Measurements from ENCODE around the gene CASTOR2.
"Not testable (repeated sequence)": the region's sequence is repeated elsewhere in the genome, so short reads cannot be mapped to it uniquely, and the experiment has no call there.

CASTOR2 gene

DNA sequence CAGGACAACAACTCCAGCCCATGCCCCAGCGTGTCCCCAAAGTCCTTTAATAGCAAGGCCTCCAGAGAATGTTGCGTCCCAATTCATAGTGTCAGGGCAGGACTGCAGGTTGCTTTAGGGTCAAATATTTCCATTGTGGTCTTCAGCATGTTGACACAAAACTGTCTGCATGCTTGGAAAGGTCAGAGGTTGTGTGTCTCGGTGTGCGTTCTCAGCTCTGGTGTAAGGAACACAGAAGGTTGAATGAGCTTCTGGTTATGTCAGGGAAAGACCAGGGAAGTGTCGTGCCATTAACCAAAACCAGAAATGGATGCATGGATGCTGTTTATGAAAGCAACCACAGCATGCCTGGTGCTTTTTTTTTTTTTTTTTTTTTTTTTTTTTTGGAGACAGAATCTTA lies 31.9 kb downstream of the CASTOR2 start:
- not testable (repeated sequence) for DNase-seq

DNA sequence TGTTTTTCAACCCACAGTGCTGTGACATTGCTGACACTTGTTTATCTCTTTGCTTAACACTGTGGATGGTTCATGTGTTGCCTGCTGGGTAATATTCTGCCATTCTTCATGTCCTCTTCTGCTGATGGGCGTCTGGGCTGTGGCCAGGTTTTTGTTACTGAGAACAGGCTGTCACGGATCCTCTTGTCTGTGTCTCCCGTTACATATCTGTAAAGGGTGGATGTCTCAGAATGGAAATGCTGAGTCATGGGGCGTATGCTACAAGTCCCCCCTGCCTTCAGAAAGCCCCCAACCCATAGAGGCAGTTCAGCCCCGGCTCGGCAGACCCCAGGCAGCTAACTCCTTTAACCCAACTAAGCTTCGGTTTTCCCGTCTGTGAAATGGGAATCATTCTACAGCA lies 33.3 kb downstream of the CASTOR2 start:
- DNase-seq = not testable (repeated sequence)

DNA sequence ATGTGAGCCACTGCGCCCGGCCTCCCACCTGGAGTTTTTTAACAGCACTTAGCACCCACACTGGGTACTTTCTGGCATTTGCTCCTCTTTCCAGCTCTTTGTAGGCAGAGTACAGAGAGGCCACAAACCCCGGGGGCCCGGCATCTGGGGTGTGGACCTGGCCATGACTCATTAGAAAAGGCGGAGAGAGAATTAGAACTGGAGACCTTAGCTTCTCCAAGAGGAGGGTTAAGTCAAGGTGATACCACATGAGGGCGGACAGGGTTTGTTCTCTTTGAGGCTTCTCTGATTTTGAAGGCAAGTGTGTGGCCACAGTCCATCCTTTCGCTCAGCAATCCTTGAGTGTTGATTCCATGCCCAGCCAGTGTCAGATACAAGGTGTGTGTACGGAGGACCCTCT lies 36.9 kb downstream of the CASTOR2 start:
- DNase-seq = not testable (repeated sequence)

DNA sequence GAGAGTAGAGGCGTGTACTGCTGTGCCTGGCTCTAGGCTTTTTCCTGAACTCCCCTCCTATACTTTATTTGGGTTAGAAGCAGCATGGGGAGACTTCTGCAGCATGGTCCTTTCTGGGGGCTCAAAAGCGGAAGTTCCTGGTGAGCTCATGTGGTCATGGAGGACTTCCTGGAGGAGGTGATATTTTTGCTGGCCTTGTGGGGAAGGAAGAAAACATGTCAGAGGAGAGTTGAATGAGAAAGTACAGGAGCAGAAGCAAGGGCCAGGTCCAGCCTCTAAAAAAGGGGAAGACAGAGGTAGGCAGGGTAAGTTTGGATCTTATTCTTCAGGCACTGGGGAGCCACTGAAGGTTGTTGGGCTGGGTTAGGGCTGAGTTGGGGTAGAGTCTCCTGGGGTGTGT lies 45.5 kb downstream of the CASTOR2 start:
- no peak for DNase-seq

DNA sequence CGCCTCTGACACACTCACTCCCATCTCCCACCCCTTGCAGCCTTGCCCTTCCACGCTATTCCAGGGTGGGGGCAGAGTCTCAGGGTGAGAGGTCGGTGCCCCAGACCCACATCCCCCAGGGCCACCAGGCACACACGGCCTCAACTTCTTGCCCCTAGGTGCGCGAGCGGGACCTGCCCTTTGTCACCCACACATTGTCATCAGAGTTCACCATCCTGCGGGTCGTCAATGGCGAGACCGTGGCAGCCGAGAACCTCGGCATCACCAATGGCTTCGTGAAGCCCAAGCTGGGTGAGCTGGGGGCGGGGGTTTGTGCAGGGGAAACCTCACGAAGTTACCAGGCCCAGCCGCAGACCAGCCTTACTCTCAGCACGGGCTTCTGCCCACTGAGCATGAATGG lies 53.3 kb downstream of the CASTOR2 start:
- DNase-seq = no peak

DNA sequence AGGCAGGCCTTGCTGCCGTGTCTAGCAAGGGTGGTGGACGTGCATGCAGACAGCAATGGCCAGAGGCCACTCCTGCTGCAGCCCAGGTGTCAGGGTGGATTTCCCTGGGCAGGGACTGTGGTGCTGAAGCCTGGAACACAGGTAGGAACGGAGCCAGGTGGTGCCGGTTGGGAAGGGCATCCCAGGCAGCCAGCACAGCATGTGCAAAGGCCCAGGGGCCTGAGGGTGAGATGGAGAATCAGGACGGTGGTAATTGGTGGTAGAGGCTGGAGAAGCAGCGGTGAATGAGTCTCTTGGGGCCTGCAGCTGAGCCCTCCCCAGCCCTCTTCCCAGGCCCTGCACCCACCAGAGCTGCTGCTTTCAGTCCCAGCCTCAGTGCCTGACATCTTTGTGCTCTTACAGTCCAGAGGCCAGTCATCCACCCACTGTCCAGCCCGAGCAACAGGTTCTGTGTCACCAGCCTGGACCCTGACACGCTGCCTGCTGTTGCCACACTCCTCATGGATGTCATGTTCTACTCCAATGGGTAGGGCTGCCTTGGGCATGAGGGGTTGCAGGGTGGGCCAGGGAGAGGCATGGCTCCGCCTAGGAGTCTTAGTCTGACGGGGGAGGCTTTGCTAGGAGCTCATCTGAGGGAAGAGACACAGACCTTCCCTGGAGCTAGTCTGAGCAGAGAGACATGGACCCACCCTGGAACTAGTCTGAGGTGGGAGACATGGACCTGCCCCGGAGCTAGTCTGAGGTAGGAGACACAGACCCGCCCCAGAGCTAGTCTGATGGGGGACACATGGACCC lies 54.3 kb downstream of the CASTOR2 start:
- no peak for DNase-seq

DNA sequence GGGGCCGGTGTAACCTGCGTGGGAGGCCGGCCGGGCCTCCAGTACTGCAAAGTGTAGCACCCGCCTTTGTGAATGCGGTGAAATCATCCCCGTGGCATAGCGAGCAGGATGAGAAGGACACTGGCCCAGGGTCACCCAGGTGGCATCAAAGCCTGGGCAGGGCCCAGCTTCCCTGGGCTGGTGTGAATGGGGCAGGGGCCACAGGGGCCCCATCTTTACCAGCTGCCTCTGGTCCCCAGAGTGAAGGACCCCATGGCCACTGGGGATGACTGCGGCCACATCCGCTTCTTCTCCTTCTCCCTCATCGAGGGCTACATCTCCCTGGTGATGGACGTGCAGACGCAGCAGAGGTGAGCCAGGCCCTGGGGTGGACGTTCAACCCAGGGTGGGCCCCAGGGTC lies 55.3 kb downstream of the CASTOR2 start:
- DNase-seq = no peak

DNA sequence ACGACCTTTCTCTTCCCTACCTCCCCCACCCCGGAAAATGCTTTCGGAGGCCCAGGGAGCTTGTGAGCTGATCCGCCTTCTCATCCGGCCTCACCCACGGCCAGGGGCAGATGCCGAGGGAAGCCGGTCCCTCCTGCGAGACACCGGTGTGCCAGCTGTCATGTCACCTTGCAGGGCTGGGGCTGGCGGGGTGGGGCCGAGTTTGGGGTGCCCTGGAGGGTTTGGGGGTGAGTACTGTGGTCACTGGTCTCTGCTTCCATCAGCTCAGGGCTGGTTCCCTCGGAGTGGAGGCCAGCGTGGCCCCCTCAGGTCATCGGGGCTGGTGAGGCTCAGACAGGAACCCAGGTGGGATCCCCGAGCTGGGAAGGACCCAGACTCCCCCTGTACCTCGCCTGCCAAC lies 60.4 kb downstream of the CASTOR2 start:
- DNase-seq = no peak

DNA sequence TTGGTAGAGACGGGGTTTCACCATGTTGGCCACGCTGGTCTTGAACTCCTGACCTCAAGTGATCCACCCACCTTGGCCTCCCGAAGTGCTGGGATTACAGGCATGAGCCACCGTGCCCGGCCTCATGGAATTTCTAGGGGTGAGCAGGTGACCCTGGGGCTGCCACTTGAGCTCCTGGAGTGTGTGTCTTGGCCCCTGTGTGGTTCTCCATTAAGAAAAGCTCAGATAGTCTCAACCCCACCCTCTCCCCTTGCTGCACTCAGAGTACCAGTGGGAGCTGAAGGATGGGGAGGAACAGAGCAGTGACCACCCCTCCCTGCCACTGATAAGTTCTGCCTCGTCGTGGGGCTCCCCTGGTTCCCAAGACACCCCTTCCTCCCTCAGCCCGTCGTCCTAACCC lies 63.8 kb downstream of the CASTOR2 start:
- DNase-seq = no peak

DNA sequence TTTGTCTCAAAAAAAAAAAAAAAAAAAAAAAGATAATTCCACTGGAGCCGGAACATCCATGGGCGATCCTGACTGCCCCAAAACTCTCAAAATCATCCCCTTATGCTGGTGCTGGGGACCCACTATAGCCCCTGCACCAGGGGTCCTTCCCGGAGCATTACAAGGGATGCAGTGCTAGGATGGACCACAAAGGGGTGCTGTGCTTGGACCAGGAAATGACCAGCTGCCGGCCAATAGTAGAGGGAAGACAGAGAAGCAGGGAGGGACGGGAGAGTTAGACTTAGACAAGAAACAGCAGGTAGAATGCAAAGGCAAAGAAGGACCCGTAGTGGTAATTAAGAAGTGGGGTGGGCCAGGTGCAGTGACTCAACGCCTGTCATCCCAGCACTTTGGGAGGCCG lies 68.6 kb downstream of the CASTOR2 start:
- DNase-seq = no peak

DNA sequence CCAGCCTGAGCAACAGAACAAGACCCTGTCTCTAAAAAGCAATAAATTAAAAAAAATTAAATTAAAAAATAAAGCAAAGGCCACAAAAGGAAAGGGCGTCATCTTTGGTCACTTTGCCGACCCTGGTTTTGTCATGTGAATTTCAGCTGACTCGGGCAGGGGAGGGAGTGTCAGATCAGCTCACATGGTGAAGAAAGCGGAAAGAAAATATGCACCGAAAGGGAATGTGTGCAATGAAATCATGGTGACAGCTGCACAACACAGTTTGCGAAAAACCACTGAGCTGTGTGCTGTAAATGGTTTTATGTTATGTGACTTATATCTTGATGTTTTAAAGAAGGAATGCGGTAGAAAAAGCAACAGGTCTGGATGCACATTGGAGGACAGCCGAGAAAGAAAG lies 69.3 kb downstream of the CASTOR2 start:
- no peak for DNase-seq

DNA sequence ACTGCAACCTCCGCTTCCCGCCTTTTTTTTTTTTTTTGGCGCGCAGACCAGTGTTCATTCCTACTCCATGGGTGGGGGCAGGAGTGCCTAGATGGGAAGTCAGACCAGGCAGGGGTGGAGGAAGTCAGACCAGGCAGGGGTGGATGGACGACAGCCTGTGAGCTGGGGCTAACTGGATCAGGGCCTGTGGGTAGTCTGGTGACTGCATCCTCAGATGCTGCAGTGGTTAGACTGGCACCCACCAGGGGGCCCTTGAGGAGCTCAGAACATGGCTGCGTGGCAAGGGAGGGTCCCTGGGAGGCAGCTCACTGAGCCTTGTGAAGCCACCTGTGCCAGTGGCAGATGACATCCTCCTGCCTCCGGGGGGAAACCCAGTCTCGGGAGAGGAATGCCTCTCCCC lies 74.0 kb downstream of the CASTOR2 start:
- DNase-seq = no peak

DNA sequence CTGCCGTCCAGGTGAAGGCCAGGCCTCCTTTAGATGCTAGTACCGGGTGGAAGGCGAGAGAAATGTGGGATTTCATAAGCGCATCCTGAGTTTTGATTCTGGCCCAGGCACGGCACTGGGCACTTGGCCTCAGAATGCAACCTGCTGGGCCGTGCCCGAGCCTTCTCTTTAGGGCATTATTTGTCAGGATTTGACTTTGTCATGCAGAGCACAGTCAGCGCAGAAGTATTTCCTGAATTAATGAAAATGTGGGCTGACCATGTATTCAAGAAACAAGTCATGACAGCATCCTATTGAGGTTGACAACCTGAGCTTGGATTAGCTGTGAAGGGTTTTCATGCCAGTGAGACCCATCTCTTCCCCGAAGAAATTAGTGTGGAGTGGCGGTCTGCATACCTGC lies 74.7 kb downstream of the CASTOR2 start:
- no peak for DNase-seq

DNA sequence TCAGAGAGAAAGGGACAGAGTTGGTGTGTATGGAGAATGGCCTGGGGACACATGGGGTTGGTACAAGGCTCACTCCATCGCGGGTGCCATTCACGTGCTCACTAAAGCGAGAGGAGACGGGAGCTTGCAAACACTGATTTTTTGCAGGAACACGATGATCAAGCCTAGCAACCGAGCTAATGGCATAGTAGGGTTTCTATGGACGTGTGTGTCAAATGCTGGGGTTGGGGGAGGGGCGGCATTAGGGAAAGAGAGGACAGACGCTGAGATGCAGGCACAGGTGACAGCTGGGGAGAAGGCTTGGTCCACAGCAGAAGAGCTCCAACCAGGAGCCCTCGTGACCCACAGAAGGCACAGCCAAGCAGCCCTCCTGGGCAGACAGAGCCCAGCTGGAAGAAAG lies 75.2 kb downstream of the CASTOR2 start:
- DNase-seq = no peak

DNA sequence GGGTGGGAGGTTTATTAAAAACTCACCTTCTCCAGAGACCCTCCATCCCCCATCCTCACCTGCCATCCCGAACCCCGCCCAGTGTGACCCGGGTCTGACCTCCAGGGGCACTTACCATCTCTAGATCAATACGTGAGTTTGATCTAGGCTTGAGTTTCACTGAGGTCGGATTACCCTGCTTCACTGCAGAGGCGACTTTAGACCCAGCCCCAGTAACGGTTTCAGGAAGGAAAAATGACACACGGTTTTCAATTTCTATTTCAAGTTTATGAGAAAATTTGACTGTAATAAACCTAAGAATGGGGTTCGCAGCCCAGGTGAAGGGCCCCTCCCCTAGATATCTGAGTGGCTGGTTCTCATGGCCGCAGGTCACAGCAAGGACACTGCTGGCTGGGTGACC lies 76.0 kb downstream of the CASTOR2 start:
- DNase-seq = no peak

DNA sequence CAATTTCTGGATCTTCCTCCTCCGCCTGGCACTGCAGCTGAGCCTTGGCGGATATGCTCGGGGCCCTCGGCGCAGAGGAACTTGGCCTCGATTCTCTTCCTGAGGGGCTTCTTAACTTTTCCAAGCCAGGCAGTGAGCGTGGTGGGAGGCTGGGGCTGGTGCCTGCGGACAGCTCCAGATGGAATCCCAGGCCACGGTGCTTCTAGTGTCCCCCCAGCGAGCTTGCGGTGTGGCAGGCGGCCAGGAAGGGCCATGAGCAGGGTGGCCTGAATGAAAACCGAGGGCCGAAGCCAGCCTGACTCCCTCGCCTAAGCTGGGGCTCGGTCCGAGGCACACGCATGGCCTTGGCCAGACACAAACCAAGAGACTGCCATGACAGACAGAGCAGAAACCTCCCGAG lies 77.8 kb downstream of the CASTOR2 start:
- DNase-seq = no peak

DNA sequence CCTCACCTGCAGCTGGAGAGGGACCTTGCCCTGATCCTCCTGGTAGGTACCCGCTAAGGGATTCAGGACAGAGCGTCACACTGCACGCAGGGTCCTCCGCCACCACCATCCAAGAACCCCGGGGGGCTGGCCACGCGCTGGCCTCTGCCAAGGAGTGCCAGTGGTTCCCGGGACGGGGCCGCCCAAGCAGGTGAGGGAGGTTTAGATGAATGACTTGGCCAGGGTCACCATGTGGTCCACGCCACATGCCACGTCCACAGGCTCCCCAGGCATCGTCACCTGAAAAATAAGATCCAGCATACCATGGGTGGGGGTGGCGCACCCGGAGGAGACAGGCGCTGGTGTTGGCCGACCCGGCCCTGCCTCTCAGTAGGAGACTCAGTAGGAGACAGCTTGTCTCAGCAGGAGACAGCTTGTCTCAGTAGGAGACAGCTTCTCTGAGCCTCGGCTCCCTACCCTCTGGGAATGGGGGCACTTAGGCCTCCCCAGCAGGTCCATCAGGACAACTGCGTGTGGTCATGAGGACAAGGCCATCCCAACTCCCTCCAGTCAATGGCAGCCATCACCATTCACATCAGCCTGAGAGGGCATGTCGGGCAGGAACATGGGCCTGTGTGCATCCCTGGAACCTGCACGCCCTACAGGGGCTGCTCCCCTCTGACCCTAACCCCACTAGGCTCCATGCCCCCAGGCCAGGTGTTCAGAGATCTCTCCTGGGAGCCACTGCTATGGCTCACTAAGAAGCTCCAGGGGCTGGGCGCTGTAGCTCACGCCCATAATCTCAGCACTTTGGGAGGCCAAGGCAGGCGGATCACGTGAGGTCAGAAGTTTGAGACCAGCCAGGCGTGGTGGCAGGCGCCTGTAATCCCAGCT lies 78.6 kb downstream of the CASTOR2 start:
- DNase-seq = no peak

DNA sequence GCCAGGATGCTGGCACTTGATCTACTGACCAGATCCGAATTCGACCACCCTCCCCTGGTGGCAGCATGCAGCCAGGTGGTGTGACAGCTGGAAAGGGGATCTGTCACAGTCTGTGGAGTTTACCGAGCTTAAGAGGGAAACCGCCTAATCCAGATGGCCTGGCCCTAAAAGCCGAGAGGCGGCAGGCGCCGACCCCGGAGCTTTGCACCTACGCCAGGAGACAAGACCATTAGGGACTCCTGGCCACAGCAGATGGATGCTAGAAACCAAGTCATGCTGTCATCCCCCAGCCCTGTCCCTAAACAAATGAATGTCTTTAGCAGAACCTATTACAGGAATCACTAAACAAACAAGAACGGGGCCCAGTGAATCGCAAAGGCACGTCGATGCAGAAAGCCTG lies 81.4 kb downstream of the CASTOR2 start:
- no peak for DNase-seq

DNA sequence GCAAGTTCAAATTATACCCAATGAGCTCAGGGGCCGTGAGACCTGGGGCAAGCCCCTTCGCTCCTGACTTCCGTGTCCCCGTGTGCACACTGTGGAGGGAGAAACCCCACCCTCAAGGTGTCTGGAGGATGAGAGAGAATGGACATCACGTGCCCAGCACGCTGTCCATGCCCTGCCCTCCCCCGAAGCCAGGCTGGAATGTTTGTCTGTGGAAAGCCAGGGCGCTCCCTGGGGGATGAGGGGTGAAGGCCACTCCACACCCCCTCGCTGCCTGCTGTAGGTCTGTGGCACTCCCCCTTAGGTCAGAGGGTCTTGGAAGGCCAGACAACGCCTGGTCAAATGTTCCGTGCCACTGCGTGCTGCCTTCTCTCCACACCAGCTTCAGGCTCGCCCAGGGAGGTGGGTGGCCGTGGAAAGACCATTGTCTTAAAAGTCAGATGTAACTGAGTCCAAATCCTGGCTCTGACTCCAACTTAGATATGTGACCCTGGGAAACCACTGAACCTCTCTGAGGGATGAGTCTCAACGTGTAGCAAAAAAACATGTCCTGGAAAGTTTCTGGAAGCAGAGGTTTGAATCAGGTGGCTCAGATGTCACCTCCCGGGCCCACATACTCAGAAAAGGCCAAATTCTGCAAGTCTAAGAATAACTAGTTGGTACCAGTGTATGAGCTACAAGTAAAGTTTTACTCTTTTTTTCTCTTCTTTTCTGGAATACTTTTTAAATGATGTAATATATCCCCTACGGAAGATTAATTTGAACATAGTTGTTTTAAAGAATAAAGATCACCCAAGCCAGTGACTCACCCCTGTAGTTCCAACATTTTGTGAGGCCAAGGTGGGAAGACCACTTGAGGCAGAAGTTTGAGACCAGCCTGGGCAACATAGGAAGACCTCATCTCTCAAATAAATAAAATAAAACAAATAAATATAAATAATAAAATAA lies 84.2 kb downstream of the CASTOR2 start:
- DNase-seq = no peak

DNA sequence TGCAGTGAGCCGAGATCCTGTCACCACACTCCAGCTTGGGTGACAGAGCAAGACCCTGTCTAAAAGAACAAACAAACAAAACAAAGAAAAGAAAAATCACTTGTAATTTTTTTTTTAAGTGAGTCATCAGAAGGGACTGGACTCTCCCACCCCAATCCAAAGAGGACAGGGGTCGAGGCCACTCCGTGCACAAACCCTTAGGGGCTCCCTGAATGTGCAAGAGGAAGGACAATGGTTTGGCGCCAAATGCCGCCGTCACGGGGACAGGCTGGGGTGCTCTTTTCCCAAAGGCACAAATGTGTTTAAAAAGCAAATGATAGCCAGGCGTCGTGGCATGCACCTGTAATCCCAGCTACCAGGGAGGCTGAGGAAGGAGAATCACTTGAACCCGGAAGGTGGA lies 85.3 kb downstream of the CASTOR2 start:
- no peak for DNase-seq

DNA sequence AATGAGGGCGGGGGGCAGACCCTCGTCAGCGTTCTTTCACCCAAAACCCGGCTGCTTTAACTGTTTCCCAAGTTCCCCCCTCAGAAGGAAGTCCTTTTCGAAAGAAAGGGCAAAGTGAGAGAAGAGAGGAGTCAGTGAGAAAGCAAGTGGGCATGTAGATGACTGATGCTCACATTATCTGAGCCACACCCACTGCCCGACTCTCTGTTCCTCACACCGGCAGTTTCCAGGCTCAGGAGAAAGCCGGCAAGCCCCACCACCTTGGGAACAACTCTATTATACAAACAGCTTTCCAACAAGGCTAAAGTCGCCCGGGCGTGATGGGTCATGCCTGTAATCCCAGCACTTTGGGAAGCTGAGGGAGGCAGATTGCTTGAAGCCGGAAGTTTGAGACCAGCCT lies 86.0 kb downstream of the CASTOR2 start:
- no peak for DNase-seq

DNA sequence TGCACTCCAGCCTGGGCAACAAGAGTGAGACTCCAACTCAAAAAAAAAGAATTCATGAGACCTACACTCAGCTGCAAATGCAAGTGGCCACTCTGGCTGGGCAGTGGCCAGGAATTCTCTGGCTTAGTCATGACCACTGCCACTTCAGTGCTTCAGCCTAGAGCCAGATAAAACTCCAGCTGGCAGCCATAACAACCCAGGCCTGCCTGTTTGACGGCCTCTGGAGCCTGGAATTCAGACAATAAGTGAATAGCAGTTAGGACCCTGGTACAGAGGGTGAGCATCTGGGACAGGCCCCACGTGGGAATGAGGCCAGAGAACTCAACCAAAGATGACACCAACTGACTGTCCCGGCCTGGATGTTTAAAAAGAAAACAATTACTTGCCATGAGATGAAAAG lies 90.2 kb downstream of the CASTOR2 start:
- DNase-seq = no peak

DNA sequence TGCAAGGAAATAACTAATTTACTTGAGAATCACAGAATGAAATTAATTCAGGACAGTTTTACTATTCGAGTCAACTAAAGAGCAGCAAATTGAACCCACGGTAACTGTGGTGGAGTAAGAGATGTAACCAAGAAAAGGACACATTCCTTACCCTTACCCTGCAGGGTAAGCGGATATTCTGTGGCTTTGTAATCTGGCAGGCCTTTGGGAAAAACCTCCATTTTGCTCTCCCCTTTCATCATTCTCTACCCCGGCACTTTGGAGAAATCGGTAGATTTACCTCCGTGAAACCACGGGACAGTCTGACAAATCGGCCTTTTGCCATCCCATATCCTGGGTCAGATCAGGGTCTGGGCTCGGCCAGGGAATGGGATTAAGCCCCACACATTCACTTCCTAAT lies 90.7 kb downstream of the CASTOR2 start:
- DNase-seq = no peak
